ENCODE results near the gene CCR5. TPM values are rescaled to one million over a fixed set of nuclear protein-coding genes. Genes with fewer than 3 reads are reported as not detected.

Gene CCR5
- total and polyA plus RNA-seq, 2 of the 8 experiments (the other 6 are each of a cell fraction or from before 2014, with no cell fraction given): not detected

DNA sequence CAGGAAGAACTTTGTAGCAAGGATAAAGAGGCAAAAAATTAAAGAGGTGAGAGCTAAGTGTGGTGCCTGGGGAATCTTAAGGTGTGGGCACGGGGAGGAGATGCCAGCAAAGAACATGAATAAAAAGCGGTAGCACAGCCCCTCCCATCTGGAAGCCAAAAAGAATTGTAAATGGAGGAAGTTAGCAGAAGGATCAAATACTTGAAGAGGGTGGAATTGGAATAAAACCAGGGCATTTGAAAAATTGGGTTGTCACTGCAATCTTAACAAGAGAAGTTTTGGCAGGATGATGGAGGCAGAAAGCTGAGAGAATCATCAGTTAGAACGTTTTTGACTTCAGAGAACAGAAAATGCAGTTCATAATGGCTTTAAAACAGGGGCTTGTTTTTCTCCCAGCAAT lies 14.5 kb upstream of the CCR5 start:
- Histone ChIP-seq H3K9ac (replicated peaks in 1 of 4; ENCODE audit: extremely low read depth in 1 of 4, low read depth in 3 of 4, low read length in 3 of 4) (no peak overlapping the region), H2AFZ (ENCODE audit: low read length) (no peak overlapping the region), H2BK15ac (ENCODE audit: low read length) (no peak overlapping the region), H3K79me1 (ENCODE audit: low read depth, low read length) (no peaks in the 10 kb centered on the region), H3K4ac (replicated peaks; ENCODE audit: insufficient read length, low read depth, low read length) (no peak overlapping the region), H4K20me1 (replicated peaks in 1 of 2; ENCODE audit: control insufficient read depth in 1 of 2, insufficient read depth in 2 of 2, low read length in 2 of 2) (no peaks in the 10 kb centered on the region), H4K91ac (replicated peaks; ENCODE audit: insufficient read length, low read length) (no peak overlapping the region), H3K27me3 (replicated peaks in 1 of 4; ENCODE audit: control insufficient read depth in 3 of 4, extremely low read depth in 1 of 4, insufficient read depth in 3 of 4, low read length in 3 of 4) (no peaks in the 10 kb centered on the region), H3K56ac (replicated peaks; ENCODE audit: insufficient read length, low read depth, low read length) (no peak overlapping the region), H3K36me3 (ENCODE audit: control insufficient read depth in 2 of 4, insufficient read depth in 4 of 4, low read length in 3 of 4) (no peaks in the 10 kb centered on the region), H4K8ac (ENCODE audit: extremely low read depth, insufficient read depth, low read length) (no peak overlapping the region), H4K5ac (ENCODE audit: insufficient read length, low read depth, low read length) (no peak overlapping the region), H3K27ac (ENCODE audit: low read depth, low read length) (no peak overlapping the region), H3K23me2 (ENCODE audit: low read depth, low read length) (no peaks in the 10 kb centered on the region), H3K14ac (ENCODE audit: insufficient read length) (no peak overlapping the region), H3K23ac (ENCODE audit: insufficient read length) (no peak overlapping the region), H2AK5ac (ENCODE audit: low read depth, low read length) (no peak overlapping the region), H3K79me2 (ENCODE audit: control insufficient read depth in 1 of 2, insufficient read depth in 2 of 2, low read length in 2 of 2) (no peaks in the 10 kb centered on the region), H3K9me3 (ENCODE audit: insufficient read depth in 2 of 2, low read depth in 1 of 2, low read length in 1 of 2) (no peaks in the 10 kb centered on the region), H3K4me2 (ENCODE audit: insufficient read depth in 1 of 2, low read depth in 2 of 2, low read length in 2 of 2) (no peak overlapping the region), H3K18ac (ENCODE audit: extremely low read depth, low read length) (no peak overlapping the region), H2BK12ac (ENCODE audit: low read depth, low read length) (no peak overlapping the region), H2BK20ac (ENCODE audit: low read length) (no peak overlapping the region), H2BK120ac (replicated peaks; ENCODE audit: low read depth, low read length) (no peak overlapping the region), H3K4me1 (replicated peaks in 1 of 4; ENCODE audit: control insufficient read depth in 3 of 4, insufficient read depth in 4 of 4, low read length in 3 of 4) (no peaks in the 10 kb centered on the region; a peak in 1 of 7 replicates), H2BK5ac (ENCODE audit: low read depth, low read length) (no peak overlapping the region), H3K4me3 (ENCODE audit: extremely low read depth in 1 of 4, insufficient read depth in 2 of 4, low read depth in 3 of 4, low read length in 4 of 4) (no peak overlapping the region)
- ChIA-PET POLR2A (ENCODE audit: partially characterized antibody) (no interaction called here), CTCF (ENCODE audit: partially characterized antibody) (interaction anchor here (1.0 to 1.6 kb wide), 3 partner anchors 12 to 141 kb away, joined by 3 to 5 read pairs (median 4); no protein-coding TSS in a partner anchor)
- FAIRE-seq (no peak), DNase-seq (ENCODE audit: low read depth in 1 of 2, low spot score in 2 of 2) (no peak)
- 83% methylated on average over 3 of the region's 3 CpGs; no CpG with 5 or more reads in 1 of the 2 experiments for WGBS, 2 experiments (ENCODE audit: extremely low coverage in 1 of 2, insufficient coverage in 1 of 2, insufficient read length in 1 of 2, insufficient replicate concordance in 2 of 2, low coverage in 1 of 2, low lambda C conversion rate in 2 of 2, missing lambda C conversion rate in 1 of 2)
- no peak for TF ChIP-seq CREB1 (IDR thresholded peaks at IDR 0.05)
